RWPE2 (cell line): ENCODE results near the gene KRT6A.
"Not testable (repeated sequence)": the region's sequence is repeated elsewhere in the genome, so short reads cannot be mapped to it uniquely, and the experiment has no call there.

ENCODE experiments used
- ATAC-seq: fragments of 200-7000 bp; cut with Tn5 transposase; 3 replicates; pipeline ENCODE4 v1.9.1; 2021; ENCODE audit warnings: low read depth
- DNase-seq: peaks from one replicate; pipeline ENCODE4 v3.0.0-alpha.2; 2020; ENCODE audit warnings: low spot score
- H3K27ac ChIP-seq: fragments of 450-650 bp; 2 replicates; pipeline ENCODE4 v1.5.1; 2017; ENCODE audit warnings: mild to moderate bottlenecking; ENCODE audit not compliant: poor library complexity, severe bottlenecking
- H3K27me3 ChIP-seq: fragments of 250-450 bp; sonication (Bioruptor Pico); 2 replicates; pipeline ENCODE4 v1.5.1; 2021; ENCODE audit warnings: mild to moderate bottlenecking, moderate library complexity; ENCODE audit not compliant: insufficient read depth, poor library complexity, severe bottlenecking
- H3K36me3 ChIP-seq: fragments of 250-450 bp; sonication (Bioruptor Pico); 2 replicates; pipeline ENCODE4 v1.5.1; 2020; ENCODE audit warnings: low read depth, mild to moderate bottlenecking, moderate library complexity
- H3K4me1 ChIP-seq: fragments of 250-450 bp; sonication (Bioruptor Pico); 2 replicates; pipeline ENCODE4 v1.5.1; 2021; ENCODE audit warnings: mild to moderate bottlenecking, moderate library complexity; ENCODE audit not compliant: insufficient read depth, poor library complexity, severe bottlenecking
- H3K4me3 ChIP-seq: fragments of 250-450 bp; sonication (Bioruptor Pico); 2 replicates; pipeline ENCODE4 v1.5.1; 2021; ENCODE audit warnings: mild to moderate bottlenecking, moderate library complexity; ENCODE audit not compliant: severe bottlenecking
- H3K9me3 ChIP-seq: fragments of 250-450 bp; sonication (Bioruptor Pico); 2 replicates; pipeline ENCODE4 v1.5.1; 2021; ENCODE audit warnings: mild to moderate bottlenecking, moderate library complexity; ENCODE audit not compliant: severe bottlenecking
- TF ChIP-seq, protein P1 (sequence below): fragments of 450-650 bp; IDR thresholded peaks from one replicate; pipeline ENCODE4 v1.5.1; 2017; ENCODE audit warnings: mild to moderate bottlenecking, moderate library complexity; ENCODE audit not compliant: poor library complexity, severe bottlenecking

Gene KRT6A

DNA sequence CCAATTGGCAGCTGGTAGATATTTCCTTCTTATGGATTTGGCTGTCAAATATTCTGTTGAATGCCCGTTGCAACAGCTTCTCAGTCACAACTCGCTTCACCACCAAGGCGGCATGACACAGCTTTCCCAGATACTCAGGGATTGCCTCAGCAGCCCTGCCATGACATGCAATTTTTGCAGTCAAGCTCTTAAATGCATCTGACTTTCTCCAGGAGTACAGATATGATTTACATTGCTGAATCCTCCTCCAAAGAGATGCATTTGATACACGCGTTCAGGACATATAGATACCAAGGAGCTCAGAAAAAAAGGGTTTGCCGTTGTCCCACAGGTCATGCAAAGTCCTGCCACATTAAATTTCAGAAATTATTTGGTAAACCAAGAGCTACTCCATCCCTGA is 20.7 kb upstream of the KRT6A start:
- DNase-seq, result no peak
- Histone ChIP-seq H3K36me3 (peaks cover 46% of the 10 kb centered on the region), H3K27ac (peak overlapping the region; percentile 99), H3K4me3 (no peak overlapping the region), H3K9me3 (peaks cover 8% of the 10 kb centered on the region), H3K27me3 (no peaks in the 10 kb centered on the region), H3K4me1 (peaks cover 10% of the 10 kb centered on the region)
- ATAC-seq, result peak; percentile 39
- TF ChIP-seq, protein P1, sequence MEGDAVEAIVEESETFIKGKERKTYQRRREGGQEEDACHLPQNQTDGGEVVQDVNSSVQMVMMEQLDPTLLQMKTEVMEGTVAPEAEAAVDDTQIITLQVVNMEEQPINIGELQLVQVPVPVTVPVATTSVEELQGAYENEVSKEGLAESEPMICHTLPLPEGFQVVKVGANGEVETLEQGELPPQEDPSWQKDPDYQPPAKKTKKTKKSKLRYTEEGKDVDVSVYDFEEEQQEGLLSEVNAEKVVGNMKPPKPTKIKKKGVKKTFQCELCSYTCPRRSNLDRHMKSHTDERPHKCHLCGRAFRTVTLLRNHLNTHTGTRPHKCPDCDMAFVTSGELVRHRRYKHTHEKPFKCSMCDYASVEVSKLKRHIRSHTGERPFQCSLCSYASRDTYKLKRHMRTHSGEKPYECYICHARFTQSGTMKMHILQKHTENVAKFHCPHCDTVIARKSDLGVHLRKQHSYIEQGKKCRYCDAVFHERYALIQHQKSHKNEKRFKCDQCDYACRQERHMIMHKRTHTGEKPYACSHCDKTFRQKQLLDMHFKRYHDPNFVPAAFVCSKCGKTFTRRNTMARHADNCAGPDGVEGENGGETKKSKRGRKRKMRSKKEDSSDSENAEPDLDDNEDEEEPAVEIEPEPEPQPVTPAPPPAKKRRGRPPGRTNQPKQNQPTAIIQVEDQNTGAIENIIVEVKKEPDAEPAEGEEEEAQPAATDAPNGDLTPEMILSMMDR, result no peak

DNA sequence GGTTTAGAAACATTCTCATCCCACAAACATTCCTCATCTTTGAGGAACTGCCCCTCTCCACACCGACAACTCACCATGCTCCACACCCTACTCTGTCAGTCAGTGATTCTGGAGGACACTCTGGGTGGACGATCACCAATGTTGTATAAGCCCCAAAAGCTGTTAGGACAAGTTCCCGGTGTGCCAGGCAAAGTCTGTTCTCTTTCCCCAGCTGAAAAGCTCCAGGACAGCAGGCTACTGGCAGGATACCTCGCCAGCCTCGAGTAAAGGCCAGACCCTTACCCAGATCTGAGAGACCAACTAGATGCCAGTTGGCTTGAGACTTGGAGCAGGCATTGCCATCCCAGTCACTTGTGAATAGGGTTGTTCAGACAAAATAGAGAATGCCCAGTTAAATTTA is 15.2 kb upstream of the KRT6A start:
- H3K4me1 ChIP-seq, result peaks cover 4% of the 10 kb centered on the region
- H3K4me3 ChIP-seq, result no peak overlapping the region
- no peaks in the 10 kb centered on the region for H3K27me3 ChIP-seq
- no peak overlapping the region for H3K27ac ChIP-seq
- no peak for ATAC-seq
- H3K9me3 ChIP-seq, result peaks cover 8% of the 10 kb centered on the region
- H3K36me3 ChIP-seq, result no peaks in the 10 kb centered on the region
- no peak for DNase-seq
- TF ChIP-seq, protein P1, result no peak

DNA sequence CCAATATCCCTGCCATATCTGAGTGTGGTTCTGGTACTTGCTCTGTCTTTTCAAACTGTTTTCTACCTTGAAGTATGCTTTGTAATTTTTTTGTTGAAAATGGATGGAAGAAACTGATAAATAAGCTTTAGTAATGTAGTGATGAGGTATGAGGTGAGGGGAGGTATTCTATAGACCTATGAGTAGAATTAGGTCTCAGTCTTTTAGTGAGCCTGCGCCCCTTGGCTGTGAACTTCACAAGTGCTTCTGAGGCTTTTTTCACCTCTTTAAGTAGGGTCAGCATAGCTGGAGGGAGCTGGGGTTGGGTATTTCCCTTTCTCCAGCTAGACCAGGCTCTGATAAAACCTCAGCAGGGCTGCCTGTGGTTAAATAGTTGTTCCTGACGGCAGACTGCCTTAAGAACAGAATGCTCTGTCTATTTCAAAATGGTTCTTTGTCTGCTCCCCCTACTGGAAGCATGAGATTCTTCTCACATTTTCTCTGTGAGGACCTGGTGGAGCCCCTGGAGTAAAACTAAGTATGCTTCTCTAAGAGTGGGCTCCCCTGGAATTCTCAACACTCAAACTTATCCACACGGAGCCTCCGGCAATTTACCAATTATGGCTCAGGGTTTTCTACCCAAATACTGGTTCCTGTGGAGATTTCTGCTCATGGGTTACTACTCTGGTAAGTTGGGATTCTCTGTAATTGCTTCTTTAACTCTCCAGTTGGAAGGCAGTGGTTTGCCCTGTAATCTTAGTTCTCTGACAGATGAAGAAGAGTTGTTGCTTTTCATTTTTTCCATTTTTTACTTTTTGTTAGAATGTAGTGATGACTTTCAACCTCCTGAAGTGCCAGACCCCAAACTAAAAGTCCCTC is 14.0 kb upstream of the KRT6A start:
- ATAC-seq, result peak; percentile 64; the same call in 2 of the 3 replicates
- TF ChIP-seq, protein P1, result peak; percentile 74
- H3K9me3 ChIP-seq, result peaks cover 10% of the 10 kb centered on the region
- peak overlapping the region; percentile 13 for H3K27ac ChIP-seq
- no peak overlapping the region for H3K4me3 ChIP-seq
- DNase-seq, result no peak
- H3K4me1 ChIP-seq, result peaks cover 4% of the 10 kb centered on the region
- H3K27me3 ChIP-seq, result no peaks in the 10 kb centered on the region
- H3K36me3 ChIP-seq, result no peaks in the 10 kb centered on the region

DNA sequence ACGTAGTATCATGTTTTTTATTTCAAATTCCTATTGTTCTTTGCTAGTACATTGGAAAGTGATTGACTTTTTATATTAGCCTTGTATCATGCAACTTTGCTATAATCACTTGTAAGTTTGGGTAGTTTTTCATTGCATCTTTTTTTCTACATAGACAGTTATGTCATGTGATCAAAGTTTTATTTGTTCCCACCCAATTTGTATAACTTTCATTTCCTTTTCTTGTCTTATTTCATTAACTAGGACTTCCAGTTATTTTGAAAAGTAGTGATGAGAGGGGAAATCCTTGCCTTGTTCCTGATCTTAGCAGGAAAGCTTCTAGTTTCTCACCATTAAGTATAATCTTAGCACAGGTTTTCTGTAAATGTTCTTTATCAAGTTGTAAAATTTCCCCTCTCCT is 9.8 kb upstream of the KRT6A start:
- H3K4me1 ChIP-seq, result peaks cover 9% of the 10 kb centered on the region
- no peaks in the 10 kb centered on the region for H3K27me3 ChIP-seq
- H3K4me3 ChIP-seq, result no peak overlapping the region
- H3K27ac ChIP-seq, result no peak overlapping the region
- no peaks in the 10 kb centered on the region for H3K36me3 ChIP-seq
- TF ChIP-seq, protein P1, result no peak
- ATAC-seq, result no peak
- H3K9me3 ChIP-seq, result peaks cover 3% of the 10 kb centered on the region
- DNase-seq, result no peak

DNA sequence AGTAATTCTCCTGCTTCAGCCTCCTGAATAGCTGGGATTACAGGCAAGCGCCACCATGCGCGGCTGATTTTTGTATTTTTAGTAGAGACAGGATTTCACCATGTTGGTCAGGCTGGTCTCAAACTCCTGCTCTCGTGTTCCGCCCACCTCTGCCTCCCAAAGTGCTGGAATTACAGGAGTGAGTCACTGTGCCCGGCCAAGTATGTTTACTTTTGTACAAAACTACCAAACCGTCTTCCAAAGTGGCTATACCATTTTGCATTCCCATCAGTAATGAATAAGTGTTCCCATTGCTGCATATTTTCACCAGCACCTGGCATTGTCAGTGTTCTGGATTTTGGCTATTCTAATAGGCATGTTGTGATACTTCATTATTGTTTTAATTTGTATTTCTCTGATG is 8.4 kb upstream of the KRT6A start:
- no peak overlapping the region for H3K27ac ChIP-seq
- no peak overlapping the region for H3K4me3 ChIP-seq
- DNase-seq (no peak), ATAC-seq (no peak)
- H3K36me3 ChIP-seq, result no peaks in the 10 kb centered on the region
- no peaks in the 10 kb centered on the region for H3K27me3 ChIP-seq
- TF ChIP-seq, protein P1, result no peak
- peaks cover 19% of the 10 kb centered on the region for H3K4me1 ChIP-seq
- peaks cover 3% of the 10 kb centered on the region for H3K9me3 ChIP-seq

DNA sequence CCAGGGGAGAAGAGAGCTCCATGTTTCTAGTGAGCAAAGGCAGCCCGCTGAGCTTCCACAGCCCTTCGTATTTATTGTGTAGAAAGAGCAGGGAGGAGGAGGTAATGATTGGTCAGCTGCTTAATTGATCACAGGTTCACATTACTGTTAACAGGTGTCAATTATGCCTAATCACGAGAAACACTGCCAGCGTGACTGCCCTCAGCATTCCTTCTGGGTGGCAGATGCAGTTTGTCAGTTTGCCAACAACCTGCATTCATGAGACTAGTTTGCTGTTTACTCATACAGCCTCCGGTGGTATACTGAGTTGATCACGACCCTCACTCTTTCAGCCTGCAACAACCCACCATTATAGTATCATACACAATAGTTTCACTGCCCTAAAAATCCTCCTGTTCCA is 7.5 kb upstream of the KRT6A start:
- Histone ChIP-seq H3K4me1 (peaks cover 28% of the 10 kb centered on the region), H3K27ac (peak overlapping the region; percentile 35)

More for the DNA sequence above, 7.5 kb upstream of the KRT6A start:
- not testable (repeated sequence) for H3K27me3 ChIP-seq, H3K9me3 ChIP-seq, H3K4me3 ChIP-seq, H3K36me3 ChIP-seq, ATAC-seq, DNase-seq
